K562 (cell line): ENCODE results near the gene C17orf50. TPM values are rescaled to one million over a fixed set of nuclear protein-coding genes. Genes with fewer than 3 reads are reported as not detected.

Experiments used
- ATAC-seq: fragments of 200-7000 bp; cut with Tn5 transposase; 3 replicates; pipeline ENCODE4 v1.9.1; 2020; ENCODE audit warnings: moderate library complexity
- BruUV-seq: library from RNA; stranded (reverse); fragments of 400-500 nt; replicated peaks from 2 replicates; lab custom pipeline; 2021; lab: Mats Ljungman, UMichigan
- CTCF ChIA-PET: fragments of 300-600 bp; formaldehyde crosslinking; extraction: SDS; loops from one replicate; lab custom pipeline; 2021; ENCODE audit warnings: low intra/inter-chr PET ratio; lab: Yijun Ruan, JAX
- POLR2A ChIA-PET: fragments of 300-600, 350-650 bp; sonication (Branson Sonifier 250); formaldehyde crosslinking; extraction: SDS; loops from one replicate; lab custom pipeline; 2021; ENCODE audit warnings: antibody characterized with exemption, inconsistent platforms; lab: Yijun Ruan, JAX
- DNase-seq, 4 experiments: peaks; one replicate each; pipeline versions ENCODE4 v3.0.0 to v3.0.0-alpha.2; 2011 to 2018; ENCODE audit warnings: low spot score in 3 of 4, mixed read lengths in 3 of 4; ENCODE audit errors: extremely low read depth in 1 of 4
- FAIRE-seq: peaks from 2 replicates; lab custom pipeline; 2011; peaks lifted over from hg19 to GRCh38; lab: Jason Lieb, UNC
- H2AFZ ChIP-seq: 2 replicates; pipeline ENCODE4 v1.6.0; 2011; ENCODE audit warnings: low read depth, low read length, control low read depth, inconsistent platforms
- H3K27ac ChIP-seq: fragments of 200-600 bp; 3 replicates; pipeline ENCODE4 v1.8.0; 2011; ENCODE audit warnings: low read depth, mild to moderate bottlenecking, control low read depth, inconsistent platforms, low read length, moderate library complexity, mixed read lengths; ENCODE audit errors: extremely low read depth
- H3K27me3 ChIP-seq, 2 experiments: fragments of 300-600 bp in 1 of 2; 2 replicates in 1 of 2; 3 replicates in 1 of 2; pipeline versions ENCODE4 v1.6.0 to v1.8.0; 2011; ENCODE audit warnings: inconsistent platforms in 2 of 2, low read length in 2 of 2, mild to moderate bottlenecking in 1 of 2, mixed read lengths in 1 of 2, moderate library complexity in 1 of 2; ENCODE audit not compliant: control insufficient read depth in 2 of 2, insufficient read depth in 2 of 2
- H3K36me3 ChIP-seq: fragments of 300-600 bp; 3 replicates; pipeline ENCODE4 v1.8.0; 2011; ENCODE audit warnings: mild to moderate bottlenecking, low read length, inconsistent platforms; ENCODE audit not compliant: control insufficient read depth, insufficient read depth
- H3K4me1 ChIP-seq, 2 experiments: fragments of 200-600 bp in 1 of 2; replicated peaks in 1 of 2; 2 replicates in 1 of 2; 3 replicates in 1 of 2; pipeline versions ENCODE4 v1.5.1 to v1.8.0; 2011; ENCODE audit warnings: inconsistent platforms in 2 of 2, low read length in 2 of 2, mild to moderate bottlenecking in 1 of 2, mixed read lengths in 1 of 2, moderate library complexity in 1 of 2; ENCODE audit not compliant: control insufficient read depth in 2 of 2, insufficient read depth in 2 of 2
- H3K4me2 ChIP-seq: 2 replicates; pipeline ENCODE4 v1.6.1; 2011; ENCODE audit warnings: low read length, control low read depth, inconsistent platforms, mixed read lengths; ENCODE audit not compliant: insufficient read depth
- H3K4me3 ChIP-seq: fragments of 200-600 bp; sonication (generic), shearing (Covaris generic); 2 replicates; pipeline ENCODE4 v1.5.1; 2016; ENCODE audit warnings: control low read depth, inconsistent platforms
- H3K79me2 ChIP-seq: fragments of 200-600 bp; 3 replicates; pipeline ENCODE4 v1.8.0; 2011; ENCODE audit warnings: low read length, inconsistent platforms; ENCODE audit not compliant: control insufficient read depth, insufficient read depth
- H3K9ac ChIP-seq, 2 experiments: 2 replicates each; pipeline versions ENCODE4 v1.6.0 to v1.6.1; 2011; ENCODE audit warnings: low read depth in 2 of 2, low read length in 2 of 2, control low read depth in 1 of 2, inconsistent platforms in 1 of 2, mild to moderate bottlenecking in 1 of 2, mixed read lengths in 1 of 2; ENCODE audit not compliant: insufficient read depth in 1 of 2
- H3K9me1 ChIP-seq: one replicate; pipeline ENCODE4 v1.6.0; 2011; ENCODE audit warnings: inconsistent platforms, mild to moderate bottlenecking, low read length, moderate library complexity; ENCODE audit not compliant: control insufficient read depth, insufficient read depth
- H3K9me3 ChIP-seq: replicated peaks from 2 replicates; pipeline ENCODE4 v1.5.1; 2011; ENCODE audit warnings: low read depth, low read length, inconsistent platforms; ENCODE audit not compliant: control insufficient read depth, insufficient read depth
- H4K20me1 ChIP-seq: replicated peaks from 2 replicates; pipeline ENCODE4 v1.6.1; 2011; ENCODE audit warnings: low read length, inconsistent platforms, mixed read lengths; ENCODE audit not compliant: control insufficient read depth, insufficient read depth
- ARID1B ChIP-seq: fragments of 450-650 bp; IDR thresholded peaks from 2 replicates; pipeline ENCODE4 v1.6.1; 2016; ENCODE audit warnings: antibody characterized with exemption, mild to moderate bottlenecking, inconsistent platforms
- ATF3 ChIP-seq, 2 experiments: fragments of 450-650 bp in 1 of 2; sonication (generic) in 1 of 2; formaldehyde crosslinking in 1 of 2; IDR thresholded peaks in 1 of 2; conservative IDR thresholded peaks in 1 of 2; 2 replicates each; pipeline versions ENCODE4 v1.6.1 to v1.8.1; 2016 to 2023; ENCODE audit warnings: mild to moderate bottlenecking in 2 of 2, moderate library complexity in 2 of 2, inconsistent platforms in 1 of 2, missing genetic modification reagents in 1 of 2
- HEY1 ChIP-seq: fragments of 250-450 bp; sonication (Bioruptor Pico); IDR thresholded peaks from 2 replicates; pipeline ENCODE4 v1.5.0; 2020; ENCODE audit warnings: mild to moderate bottlenecking, moderate library complexity, borderline replicate concordance
- NBN ChIP-seq: fragments of 450-650 bp; IDR thresholded peaks from 2 replicates; pipeline ENCODE4 v1.6.1; 2016; ENCODE audit warnings: low read depth, mild to moderate bottlenecking
- NFXL1 ChIP-seq: fragments of 450-650 bp; formaldehyde crosslinking; IDR thresholded peaks from 2 replicates; pipeline ENCODE4 v1.4.0; 2021; ENCODE audit warnings: mild to moderate bottlenecking
- NKRF ChIP-seq: fragments of 450-650 bp; IDR thresholded peaks from 2 replicates; pipeline ENCODE4 v1.6.1; 2016; ENCODE audit warnings: borderline replicate concordance
- POLR2A ChIP-seq: fragments of 450-650 bp; conservative IDR thresholded peaks from 2 replicates; pipeline ENCODE4 v1.6.1; 2016
- PURB ChIP-seq: sonication (generic); formaldehyde crosslinking; IDR thresholded peaks from 2 replicates; pipeline ENCODE4 v1.9.0; 2021; ENCODE audit warnings: low read depth, mild to moderate bottlenecking, missing genetic modification reagents
- SOX6 ChIP-seq: fragments of 450-650 bp; IDR thresholded peaks from 2 replicates; pipeline ENCODE4 v1.6.1; 2014; ENCODE audit warnings: mild to moderate bottlenecking
- TEAD1 ChIP-seq, 2 experiments: fragments of 450-650 bp in 1 of 2; sonication (generic) in 1 of 2; formaldehyde crosslinking; IDR thresholded peaks; 2 replicates each; pipeline versions ENCODE4 v1.4.0 to v1.8.0; 2020 to 2022; ENCODE audit warnings: mild to moderate bottlenecking in 2 of 2, missing genetic modification reagents in 1 of 2
- YY1 ChIP-seq, 3 experiments: IDR thresholded peaks; 2 replicates each; pipeline ENCODE4 v1.6.1; 2011; ENCODE audit warnings: low read length in 2 of 3, mild to moderate bottlenecking in 2 of 3, moderate library complexity in 2 of 3, borderline replicate concordance in 1 of 3, control low read depth in 1 of 3, low read depth in 1 of 3; ENCODE audit not compliant: insufficient read depth in 3 of 3, insufficient replicate concordance in 2 of 3, control insufficient read depth in 1 of 3, insufficient read length in 1 of 3; ENCODE audit errors: extremely low read depth in 1 of 3
- ZNF239 ChIP-seq: fragments of 250-450 bp; sonication (Bioruptor Pico); IDR thresholded peaks from 2 replicates; pipeline ENCODE4 v1.4.0; 2020; ENCODE audit warnings: mild to moderate bottlenecking
- ZNF696 ChIP-seq: fragments of 250-450 bp; sonication (Bioruptor Pico); conservative IDR thresholded peaks from 2 replicates; pipeline ENCODE4 v1.4.0; 2020; ENCODE audit warnings: mild to moderate bottlenecking, moderate library complexity
- WGBS: fragments of 100-300 bp; shearing (Covaris generic); methylation state at CpG from one replicate; pipeline ENCODE4 v1.1.6; 2016; ENCODE audit warnings: low coverage, mixed read lengths; ENCODE audit not compliant: insufficient coverage; ENCODE audit errors: missing lambda C conversion rate; 5-methylcytosine and 5-hydroxymethylcytosine counted together
- in situ Hi-C: fragments of 300-500 bp; cut with MboI; formaldehyde crosslinking; loops from 4 replicates; pipeline ENCODE4 v1.15.0; 2018; ENCODE audit warnings: inconsistent platforms, mixed read lengths
- intact Hi-C: fragments of 100-400 bp; cut with micrococcal nuclease; formaldehyde crosslinking; loops from 2 replicates; pipeline ENCODE4 v1.14.2; 2022
- polyA plus RNA-seq, 8 experiments: library from polyadenylated mRNA; depleted of rRNA in 4 of 8; stranded (reverse) in 5 of 8; unstranded in 3 of 8; fragments of >200 nt; fragmentation: Nextera tagmentation in 2 of 8; fragmentation: Illumina TruSeq in 1 of 8; extraction: Ambion mirVana in 2 of 8; extraction: Trizol in 1 of 8; gene quantifications; 2 replicates each; pipeline versions ENCODE4 v1.2.1 to v1.2.3, GENCODE V29; 2011 to 2014; ENCODE audit warnings: inconsistent platforms in 1 of 8, missing spikeins in 1 of 8
- total RNA-seq, 7 experiments: library from RNA; depleted of rRNA in 6 of 7; stranded (reverse); fragments of >200 nt in 6 of 7; fragmentation: Illumina TruSeq in 2 of 7; extraction: Trizol in 2 of 7; gene quantifications; 2 replicates each; pipeline versions ENCODE4 v1.2.1 to v1.2.3, GENCODE V29; 2011 to 2021; ENCODE audit warnings: low replicate concordance in 1 of 7
- TF ChIP-seq, protein P1 (sequence below), 2 experiments: IDR thresholded peaks; 2 replicates each; pipeline ENCODE4 v1.6.1; 2011; ENCODE audit warnings: borderline replicate concordance in 1 of 2, control low read depth in 1 of 2, low read depth in 1 of 2, low read length in 1 of 2, mild to moderate bottlenecking in 1 of 2, mixed read lengths in 1 of 2, moderate library complexity in 1 of 2; ENCODE audit not compliant: insufficient read depth in 1 of 2, insufficient read length in 1 of 2, poor library complexity in 1 of 2, severe bottlenecking in 1 of 2; ENCODE audit errors: extremely low read depth in 1 of 2

Gene C17orf50
- total and polyA plus RNA-seq, 9 of the 15 experiments (the other 6 are each of a cell fraction or from before 2014, with no cell fraction given): not detected

DNA sequence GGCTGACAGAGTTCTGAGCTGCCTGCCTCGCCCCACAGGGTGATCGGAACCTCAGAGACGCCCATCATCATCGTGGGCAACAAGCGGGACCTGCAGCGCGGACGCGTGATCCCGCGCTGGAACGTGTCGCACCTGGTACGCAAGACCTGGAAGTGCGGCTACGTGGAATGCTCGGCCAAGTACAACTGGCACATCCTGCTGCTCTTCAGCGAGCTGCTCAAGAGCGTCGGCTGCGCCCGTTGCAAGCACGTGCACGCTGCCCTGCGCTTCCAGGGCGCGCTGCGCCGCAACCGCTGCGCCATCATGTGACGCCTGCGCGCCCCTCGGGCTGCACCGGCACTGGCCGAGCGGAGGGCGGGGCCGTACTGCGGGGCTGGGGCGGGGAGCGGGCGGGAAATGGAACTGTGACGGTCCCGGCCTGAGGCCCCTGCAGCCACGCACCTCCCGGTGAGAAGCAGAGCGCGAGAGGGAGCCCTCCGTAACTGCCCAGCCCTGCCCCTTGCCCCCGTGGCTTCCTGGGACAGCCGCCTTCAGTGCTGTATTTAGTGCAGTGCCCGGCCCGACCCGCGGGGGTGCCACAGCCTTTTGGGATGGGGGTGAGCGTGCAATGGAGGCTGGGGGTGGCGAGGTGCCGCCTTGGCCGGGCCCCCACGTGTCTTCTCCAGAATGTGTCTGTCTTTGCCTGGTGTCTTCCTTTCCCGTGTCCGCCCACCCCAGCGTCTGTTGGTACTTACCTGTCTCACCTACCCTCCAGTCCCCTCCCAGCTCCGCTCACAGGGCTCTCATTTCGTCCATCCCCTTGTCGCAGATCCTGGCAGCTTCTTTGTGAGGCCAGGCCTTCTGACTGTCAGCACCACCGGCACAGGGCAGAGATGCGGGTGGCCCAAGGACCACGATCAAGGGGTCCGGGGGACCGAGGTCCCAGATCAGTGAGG lies 19.4 kb upstream of the C17orf50 start (continued):
- no peak for TF ChIP-seq NKRF
- TF ChIP-seq, protein P1, sequence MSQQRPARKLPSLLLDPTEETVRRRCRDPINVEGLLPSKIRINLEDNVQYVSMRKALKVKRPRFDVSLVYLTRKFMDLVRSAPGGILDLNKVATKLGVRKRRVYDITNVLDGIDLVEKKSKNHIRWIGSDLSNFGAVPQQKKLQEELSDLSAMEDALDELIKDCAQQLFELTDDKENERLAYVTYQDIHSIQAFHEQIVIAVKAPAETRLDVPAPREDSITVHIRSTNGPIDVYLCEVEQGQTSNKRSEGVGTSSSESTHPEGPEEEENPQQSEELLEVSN (IDR thresholded peaks at IDR 0.05; ENCODE audit: borderline replicate concordance in 1 of 2, extremely low read depth in 1 of 2, insufficient read depth in 1 of 2, insufficient read length in 1 of 2, low read depth in 1 of 2, low read length in 1 of 2, poor library complexity in 1 of 2, severe bottlenecking in 1 of 2): peak; percentile 89 to 95
- TF ChIP-seq TEAD1 (CRISPR knock-in tag; IDR thresholded peaks at IDR 0.05): no peak
- TF ChIP-seq NFXL1 (CRISPR knock-in tag): no peak

GRCh38 chr17:35742496-35742895 lies 18.2 kb upstream of the C17orf50 start:
- 7% methylated on average over 7 of the region's 7 CpGs for WGBS
- TF ChIP-seq HEY1 (CRISPR knock-in tag) (no peak), ZNF239 (CRISPR knock-in tag) (no peak), SOX6 (no peak), ZNF696 (no peak), NBN (no peak), ARID1B (no peak), YY1 (IDR thresholded peaks at IDR 0.05; ENCODE audit: borderline replicate concordance in 1 of 3, control insufficient read depth in 1 of 3, extremely low read depth in 1 of 3, insufficient read depth in 3 of 3, insufficient read length in 1 of 3, insufficient replicate concordance in 2 of 3, low read depth in 1 of 3, low read length in 2 of 3) (no peak), POLR2A (no peak), ATF3 (IDR thresholded peaks at IDR 0.05) (no peak), ATF3 (CRISPR knock-in tag; conservative IDR thresholded peaks at IDR 0.05) (no peak), PURB (no peak)

More at GRCh38 chr17:35742496-35742895, 18.2 kb upstream of the C17orf50 start:
- no peak for FAIRE-seq
- no TSS peak for BruUV-seq
- H3K79me2 ChIP-seq: no peaks in the 10 kb centered on the region
- intact Hi-C loops (no loop called here), in situ Hi-C loops (loop anchor here (10.0 to 25.0 kb wide), 2 partner anchors 598 to 1305 kb away; partner anchors contain the start of genes NLE1 and UNC45B)
- no peak overlapping the region for H3K4me2 ChIP-seq
- no peak overlapping the region for H3K4me3 ChIP-seq
- ChIA-PET CTCF (no interaction called here), POLR2A (no interaction called here)
- no peak overlapping the region for H3K9ac ChIP-seq
- H2AFZ ChIP-seq: no peak overlapping the region
- peaks cover 0 to 12% of the 10 kb centered on the region in 2 experiments; a peak in 2 of 5 replicates for H3K4me1 ChIP-seq
- H3K27ac ChIP-seq: no peak overlapping the region
- no peak for DNase-seq
- H3K27me3 ChIP-seq: peaks cover 23 to 72% of the 10 kb centered on the region in 2 experiments
- H3K9me3 ChIP-seq: no peaks in the 10 kb centered on the region
- H4K20me1 ChIP-seq: peaks cover 13% of the 10 kb centered on the region
- ATAC-seq: no peak
- peaks cover 4% of the 10 kb centered on the region for H3K9me1 ChIP-seq
- no peaks in the 10 kb centered on the region for H3K36me3 ChIP-seq
